ENCODE data around the gene CCDC88A.

CCDC88A gene

GRCh38 chr2:55422876-55423665, 3.4 kb upstream of the CCDC88A start:
- no peak for DNase-seq (ENCODE audit: low read depth)

- no peak for DNase-seq (ENCODE audit: low read depth)
Measured at GRCh38 chr2:55421326-55421725, 1.7 kb upstream of the CCDC88A start.

GRCh38 chr2:55420871-55421270, 1.2 kb upstream of the CCDC88A start:
- no peak for DNase-seq (ENCODE audit: low read depth)

- no peak for DNase-seq (ENCODE audit: low read depth)
Measured at GRCh38 chr2:55420439-55420725, 726 bp upstream of the CCDC88A start.

GRCh38 chr2:55419233-55419678, 400 bp downstream of the CCDC88A start:
- DNase-seq (ENCODE audit: low read depth) = peak; percentile 1

- DNase-seq (ENCODE audit: low read depth) = no peak
Measured at GRCh38 chr2:55418512-55419232, 984 bp downstream of the CCDC88A start.

- no peak for DNase-seq (ENCODE audit: low read depth)
Measured at GRCh38 chr2:55418072-55418471, 1.6 kb downstream of the CCDC88A start.

- no peak for DNase-seq (ENCODE audit: low read depth)
Measured at GRCh38 chr2:55416786-55417568, 2.7 kb downstream of the CCDC88A start.

- DNase-seq (ENCODE audit: low read depth) = no peak
Measured at GRCh38 chr2:55415300-55415699, 4.4 kb downstream of the CCDC88A start.

GRCh38 chr2:55408918-55409868, 10.5 kb downstream of the CCDC88A start:
- no peak for DNase-seq (ENCODE audit: low read depth)

GRCh38 chr2:55408098-55408882, 11.4 kb downstream of the CCDC88A start:
- DNase-seq (ENCODE audit: low read depth) = no peak

GRCh38 chr2:55405116-55405515, 14.5 kb downstream of the CCDC88A start:
- no peak for DNase-seq (ENCODE audit: low read depth)

GRCh38 chr2:55403256-55403998, 16.2 kb downstream of the CCDC88A start:
- no peak for DNase-seq (ENCODE audit: low read depth)

GRCh38 chr2:55401124-55401523, 18.5 kb downstream of the CCDC88A start:
- no peak for DNase-seq (ENCODE audit: low read depth)

- DNase-seq (ENCODE audit: low read depth) = no peak
Measured at GRCh38 chr2:55400332-55400731, 19.3 kb downstream of the CCDC88A start.

- DNase-seq (ENCODE audit: low read depth) = no peak
Measured at GRCh38 chr2:55399815-55400214, 19.8 kb downstream of the CCDC88A start.

- DNase-seq (ENCODE audit: low read depth) = no peak
Measured at GRCh38 chr2:55395724-55396605, 23.7 kb downstream of the CCDC88A start.

- no peak for DNase-seq (ENCODE audit: low read depth)
Measured at GRCh38 chr2:55391615-55392242, 27.9 kb downstream of the CCDC88A start.

GRCh38 chr2:55391155-55391554, 28.5 kb downstream of the CCDC88A start:
- DNase-seq (ENCODE audit: low read depth) = no peak
